SU-DHL-6 (cell line): ENCODE data around the gene TMEM232.
"Not testable (repeated sequence)": the region's sequence is repeated elsewhere in the genome, so short reads cannot be mapped to it uniquely, and the experiment has no call there.

ENCODE experiments used
- H2AFZ ChIP-seq: fragments of 200-600 bp; sonication (generic); 2 replicates; pipeline ENCODE4 v1.6.1; 2014; ENCODE audit warnings: low read depth, mild to moderate bottlenecking, moderate library complexity, mixed read lengths, antibody characterized with exemption, low read length; ENCODE audit not compliant: severe bottlenecking
- H3F3A ChIP-seq: fragments of 200-600 bp; shearing (Covaris generic); 2 replicates; pipeline ENCODE4 v1.6.0; 2016; ENCODE audit warnings: antibody characterized with exemption, mild to moderate bottlenecking; ENCODE audit not compliant: insufficient read depth
- H3K27ac ChIP-seq: fragments of 200-600 bp; sonication (generic); 2 replicates; pipeline ENCODE4 v1.5.1; 2016; ENCODE audit warnings: low read depth, mild to moderate bottlenecking, low read length, moderate library complexity, mixed read lengths
- H3K27me3 ChIP-seq: fragments of 200-600 bp; sonication (generic), shearing (Covaris generic); 2 replicates; pipeline ENCODE4 v1.6.0; 2014; ENCODE audit warnings: mild to moderate bottlenecking, low read length
- H3K36me3 ChIP-seq: fragments of 200-600 bp; sonication (generic); 2 replicates; pipeline ENCODE4 v1.6.1; 2014; ENCODE audit warnings: mild to moderate bottlenecking, low read length, mixed read lengths
- H3K4me2 ChIP-seq: fragments of 300-600, 200-600 bp; shearing (Covaris generic), sonication (generic); 2 replicates; pipeline ENCODE4 v1.6.0; 2014; ENCODE audit warnings: low read length, low read depth, mild to moderate bottlenecking; ENCODE audit not compliant: poor library complexity, severe bottlenecking
- H3K4me3 ChIP-seq: fragments of 200-600 bp; sonication (generic); 2 replicates; pipeline ENCODE4 v1.5.1; 2014; ENCODE audit warnings: antibody characterized with exemption, low read length, mild to moderate bottlenecking, mixed read lengths; ENCODE audit not compliant: insufficient read depth, poor library complexity, severe bottlenecking
- H3K79me2 ChIP-seq: fragments of 200-600 bp; sonication (generic); 2 replicates; pipeline ENCODE4 v1.6.1; 2014; ENCODE audit warnings: mild to moderate bottlenecking, low read length, moderate library complexity; ENCODE audit not compliant: insufficient read depth
- H3K9ac ChIP-seq: fragments of 200-600 bp; sonication (generic); 2 replicates; pipeline ENCODE4 v1.7.0; 2014; ENCODE audit warnings: mild to moderate bottlenecking, low read length
- H3K9me2 ChIP-seq: fragments of 200-600 bp; sonication (generic); replicated peaks from 2 replicates; pipeline ENCODE4 v1.6.1; 2014; ENCODE audit warnings: low read length; ENCODE audit not compliant: insufficient read depth
- H3K9me3 ChIP-seq: fragments of 200-600 bp; sonication (generic); 2 replicates; pipeline ENCODE4 v1.6.1; 2014; ENCODE audit warnings: low read length, mixed read lengths; ENCODE audit not compliant: insufficient read depth
- H4K20me1 ChIP-seq: fragments of 200-600 bp; sonication (generic); 2 replicates; pipeline ENCODE4 v1.6.1; 2014; ENCODE audit warnings: low read depth, mild to moderate bottlenecking, antibody characterized with exemption, low read length, moderate library complexity, mixed read lengths
- CTCF ChIP-seq: fragments of 200-600 bp; sonication (generic); IDR thresholded peaks from one replicate; pipeline ENCODE4 v1.5.1; 2017; ENCODE audit warnings: antibody characterized with exemption, mild to moderate bottlenecking, low read length, moderate library complexity; ENCODE audit not compliant: insufficient read depth, poor library complexity, severe bottlenecking
- EZH2phosphoT487 ChIP-seq: fragments of 200-600 bp; sonication (generic), shearing (Covaris generic); conservative IDR thresholded peaks from 2 replicates; pipeline ENCODE4 v1.6.1; 2018; ENCODE audit warnings: mild to moderate bottlenecking, antibody characterized with exemption, low read length, moderate library complexity, mixed read lengths

TMEM232 gene

GRCh38 chr5:110687485-110687884, 39.0 kb downstream of the TMEM232 start:
- no peak overlapping the region for H3K4me2 ChIP-seq
- H3K27me3 ChIP-seq, result no peaks in the 10 kb centered on the region
- H3K9ac ChIP-seq, result no peak overlapping the region
- H2AFZ ChIP-seq, result no peak overlapping the region
- H3F3A ChIP-seq, result no peaks in the 10 kb centered on the region
- no peak overlapping the region for H3K4me3 ChIP-seq
- no peaks in the 10 kb centered on the region for H3K79me2 ChIP-seq
- no peaks in the 10 kb centered on the region for H3K36me3 ChIP-seq
- H4K20me1 ChIP-seq, result no peaks in the 10 kb centered on the region
- H3K27ac ChIP-seq, result no peak overlapping the region
- H3K9me2 ChIP-seq, result no peaks in the 10 kb centered on the region
- no peaks in the 10 kb centered on the region for H3K9me3 ChIP-seq
- TF ChIP-seq EZH2phosphoT487, result no peak

GRCh38 chr5:110686270-110686669, 40.2 kb downstream of the TMEM232 start:
- H3K9ac ChIP-seq, result no peak overlapping the region
- H3K9me2 ChIP-seq, result no peaks in the 10 kb centered on the region
- H3K27me3 ChIP-seq, result no peaks in the 10 kb centered on the region
- no peaks in the 10 kb centered on the region for H3K79me2 ChIP-seq
- no peaks in the 10 kb centered on the region for H4K20me1 ChIP-seq
- H3K4me3 ChIP-seq, result no peak overlapping the region
- TF ChIP-seq EZH2phosphoT487 (no peak), CTCF (no peak)
- no peak overlapping the region for H3K27ac ChIP-seq
- no peaks in the 10 kb centered on the region for H3K36me3 ChIP-seq
- no peaks in the 10 kb centered on the region for H3K9me3 ChIP-seq
- H3F3A ChIP-seq, result no peaks in the 10 kb centered on the region
- no peak overlapping the region for H3K4me2 ChIP-seq
- no peak overlapping the region for H2AFZ ChIP-seq

DNA sequence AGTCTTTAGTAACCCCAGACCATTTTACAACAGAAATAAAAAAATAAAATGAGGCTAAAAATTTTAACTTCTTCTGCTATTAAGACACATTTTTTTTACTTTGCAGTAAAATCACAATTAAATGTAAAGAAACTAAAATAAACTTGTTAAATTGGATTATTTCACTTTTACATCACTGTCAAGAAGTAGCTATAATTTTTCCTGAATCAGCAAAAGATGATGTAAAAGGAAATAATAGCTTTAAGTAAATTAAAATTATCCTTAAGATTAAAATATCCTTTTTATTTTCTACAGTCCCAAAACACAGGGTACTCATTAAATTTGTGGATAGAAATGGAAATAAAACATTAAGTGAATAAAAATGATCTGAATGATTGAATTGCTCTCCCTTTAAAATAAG, 44.5 kb downstream of the TMEM232 start:
- Histone ChIP-seq H3K36me3 (no peaks in the 10 kb centered on the region), H3K4me3 (no peak overlapping the region), H3K9me2 (no peaks in the 10 kb centered on the region), H3K79me2 (no peaks in the 10 kb centered on the region), H3K9me3 (no peaks in the 10 kb centered on the region), H3F3A (no peaks in the 10 kb centered on the region), H3K4me2 (no peak overlapping the region), H3K27me3 (no peaks in the 10 kb centered on the region), H2AFZ (no peak overlapping the region), H4K20me1 (no peaks in the 10 kb centered on the region), H3K9ac (no peak overlapping the region), H3K27ac (no peak overlapping the region)
- no peak for TF ChIP-seq CTCF
- no peak for TF ChIP-seq EZH2phosphoT487

DNA sequence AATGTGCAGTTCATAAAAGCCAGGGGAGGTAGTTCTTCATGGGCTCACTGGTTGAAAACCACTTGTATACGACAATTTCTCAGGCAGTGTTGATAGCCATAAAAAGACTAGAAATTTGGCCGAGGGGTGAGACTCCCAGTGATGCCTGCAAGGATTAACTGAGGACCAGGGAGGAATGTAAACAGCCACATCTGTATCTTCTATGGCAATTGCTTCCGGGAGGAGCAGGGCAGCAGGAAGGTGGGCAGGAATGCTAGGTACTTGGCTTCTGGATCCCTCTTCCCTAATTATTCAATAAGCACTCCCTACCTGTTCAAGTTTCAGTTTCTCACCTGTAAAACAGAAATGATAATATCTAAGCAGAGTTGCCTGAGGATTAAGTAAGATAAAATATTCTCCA, 45.4 kb downstream of the TMEM232 start:
- TF ChIP-seq CTCF (no peak), EZH2phosphoT487 (no peak)
- Histone ChIP-seq H3K36me3 (no peaks in the 10 kb centered on the region), H3F3A (no peaks in the 10 kb centered on the region), H4K20me1 (no peaks in the 10 kb centered on the region), H3K27me3 (no peaks in the 10 kb centered on the region), H3K9me3 (no peaks in the 10 kb centered on the region), H3K9me2 (no peaks in the 10 kb centered on the region), H3K9ac (no peak overlapping the region), H3K4me2 (no peak overlapping the region), H2AFZ (no peak overlapping the region), H3K79me2 (no peaks in the 10 kb centered on the region), H3K4me3 (no peak overlapping the region), H3K27ac (no peak overlapping the region)

- H3K9ac ChIP-seq, H4K20me1 ChIP-seq, H2AFZ ChIP-seq, H3K9me2 ChIP-seq, H3K9me3 ChIP-seq, H3K27me3 ChIP-seq, H3F3A ChIP-seq, H3K27ac ChIP-seq, H3K4me3 ChIP-seq, H3K36me3 ChIP-seq, H3K79me2 ChIP-seq, H3K4me2 ChIP-seq: not testable (repeated sequence)
These were observed 49.9 kb downstream of the TMEM232 start for GRCh38 chr5:110676554-110676953.
